ENCODE measurements around the gene ANP32B.
"Not testable (repeated sequence)": the region's sequence is repeated elsewhere in the genome, so short reads cannot be mapped to it uniquely, and the experiment has no call there.

ANP32B gene

GRCh38 chr9:98018347-98018746 is 35.2 kb downstream of the ANP32B start:
- no peak overlapping the region for H3K27ac ChIP-seq
- H3K4me3 ChIP-seq = no peak overlapping the region
- no peak for DNase-seq (ENCODE audit: low spot score)
- TF ChIP-seq CTCF (IDR thresholded peaks at IDR 0.05) = no peak

GRCh38 chr9:98019098-98019497 is 36.0 kb downstream of the ANP32B start:
- no peak for DNase-seq (ENCODE audit: low spot score)
- TF ChIP-seq CTCF (IDR thresholded peaks at IDR 0.05) = no peak
- Histone ChIP-seq H3K4me3 (no peak overlapping the region), H3K27ac (no peak overlapping the region)

- DNase-seq (ENCODE audit: low spot score); H3K27ac ChIP-seq; H3K4me3 ChIP-seq: not testable (repeated sequence)
Measured at GRCh38 chr9:98019869-98020268, 36.7 kb downstream of the ANP32B start.

GRCh38 chr9:98020476-98021145 is 37.5 kb downstream of the ANP32B start:
- H3K27ac ChIP-seq = no peak overlapping the region
- no peak for DNase-seq (ENCODE audit: low spot score)

GRCh38 chr9:98021306-98022040 is 38.3 kb downstream of the ANP32B start:
- H3K4me3 ChIP-seq = no peak overlapping the region
- DNase-seq (ENCODE audit: low spot score) = no peak
- TF ChIP-seq CTCF (IDR thresholded peaks at IDR 0.05) = no peak
- no peak overlapping the region for H3K27ac ChIP-seq

More at GRCh38 chr9:98020476-98021145, 37.5 kb downstream of the ANP32B start:
- no peak overlapping the region for H3K4me3 ChIP-seq
- TF ChIP-seq CTCF (IDR thresholded peaks at IDR 0.05) = no peak

- no peak for DNase-seq (ENCODE audit: low spot score)
- no peak for TF ChIP-seq CTCF (IDR thresholded peaks at IDR 0.05)
- Histone ChIP-seq H3K4me3 (no peak overlapping the region), H3K27ac (no peak overlapping the region)
Measured at GRCh38 chr9:98022447-98022846, 39.3 kb downstream of the ANP32B start.

- no peak for DNase-seq (ENCODE audit: low spot score)
- Histone ChIP-seq H3K4me3 (no peak overlapping the region), H3K27ac (no peak overlapping the region)
- TF ChIP-seq CTCF (IDR thresholded peaks at IDR 0.05) = no peak
Measured at GRCh38 chr9:98024702-98025101, 41.6 kb downstream of the ANP32B start.
